Upper lobe of left lung (tissue), 6 donors: ENCODE results near the gene ADM. TPM values are rescaled to one million over a fixed set of nuclear protein-coding genes. Genes with fewer than 3 reads are reported as not detected.

Source experiments
- ATAC-seq, 2 donors: fragments of 200-7000 bp; cut with Tn5 transposase; one replicate each; pipeline ENCODE4 v1.9.1; 2022; ENCODE audit warnings: mild to moderate bottlenecking in 2 of 2, moderate library complexity in 2 of 2; ENCODE audit not compliant: low FRiP score in 2 of 2
- DNase-seq, 2 donors: peaks; one replicate each; pipeline ENCODE4 v3.0.0-alpha.2; 2019 to 2020
- H3K27ac ChIP-seq, 4 donors: fragments of 200-600 bp; sonication (generic); one replicate each; pipeline ENCODE4 v1.5.1; 2016 to 2019
- H3K27me3 ChIP-seq, 4 donors: fragments of 200-600 bp; sonication (generic); one replicate each; pipeline ENCODE4 v1.5.1; 2017 to 2019
- H3K36me3 ChIP-seq, 4 donors: fragments of 200-600 bp; sonication (generic); one replicate each; pipeline ENCODE4 v1.5.1; 2016 to 2019
- H3K4me1 ChIP-seq, 4 donors: fragments of 200-600 bp; sonication (generic); one replicate each; pipeline ENCODE4 v1.5.1; 2018 to 2019
- H3K4me3 ChIP-seq, 4 donors: fragments of 200-600 bp; sonication (generic); one replicate each; pipeline ENCODE4 v1.5.1; 2017 to 2019; ENCODE audit warnings: mild to moderate bottlenecking in 2 of 4, moderate library complexity in 1 of 4
- H3K9me3 ChIP-seq, 4 donors: fragments of 200-600 bp; sonication (generic); one replicate each; pipeline ENCODE4 v1.5.1; 2018 to 2019
- CTCF ChIP-seq, 6 experiments: fragments of 450-650 bp in 4 of 6; fragments of 200-600 bp in 2 of 6; sonication (generic) in 2 of 6; IDR thresholded peaks; one replicate each; pipeline ENCODE4 v1.5.1; 2016 to 2019; ENCODE audit warnings: antibody characterized with exemption in 6 of 6
- EP300 ChIP-seq, 4 donors: sonication (generic); formaldehyde crosslinking; IDR thresholded peaks; one replicate each; pipeline ENCODE4 v1.5.1; 2017; ENCODE audit warnings: antibody characterized with exemption in 4 of 4, control low read depth in 2 of 4
- POLR2A ChIP-seq, 4 donors: fragments of 450-650 bp; IDR thresholded peaks; one replicate each; pipeline ENCODE4 v1.5.1; 2016 to 2017; ENCODE audit warnings: antibody characterized with exemption in 4 of 4, mild to moderate bottlenecking in 2 of 4
- POLR2AphosphoS5 ChIP-seq, 2 donors: sonication (generic); formaldehyde crosslinking; IDR thresholded peaks; one replicate each; pipeline ENCODE4 v1.5.1; 2017; ENCODE audit warnings: antibody characterized with exemption in 2 of 2
- WGBS, 2 donors: methylation state at CpG; one replicate each; pipeline ENCODE4 v1.1.5; 2017 to 2018; 5-methylcytosine and 5-hydroxymethylcytosine counted together
- total RNA-seq, 6 donors: library from RNA; depleted of rRNA in 4 of 6; stranded (reverse); fragments of >200 nt in 4 of 6; gene quantifications; one replicate each; pipeline versions ENCODE4 v1.1.0 to v1.2.1, GENCODE V29; 2016 to 2021
- donor health status: DM: no; HTN: no; CAD: no; lungs with moderate emphysema.
- donor health status: DM: no; HTN: yes; CAD: no; lungs with severe emphysema.

Gene ADM
- total RNA-seq, 6 donors from 2014 or later, result 20.4 to 54.3 (median 46.9) TPM

DNA sequence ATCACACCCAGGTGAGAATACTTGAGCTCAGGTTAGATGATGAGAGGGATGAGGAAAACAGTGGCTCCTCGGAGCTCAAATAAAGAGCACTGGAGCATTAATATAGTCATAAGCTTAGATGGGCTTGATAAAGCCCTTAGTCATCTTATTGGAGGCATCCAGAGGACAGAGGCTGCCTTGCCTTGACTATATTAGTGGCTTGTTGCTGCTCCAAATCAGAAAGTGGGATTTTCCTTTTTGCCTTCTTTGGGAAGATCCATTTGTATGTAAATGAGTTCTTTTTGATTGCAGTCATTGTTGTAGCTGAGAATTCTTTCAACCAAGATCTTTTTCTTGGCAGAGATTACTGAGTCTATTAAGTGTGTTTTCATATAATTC, 18.9 kb downstream of the ADM start:
- DNase-seq (no peak), ATAC-seq (no peak)
- 50 to 57% methylated on average over 1 of the region's 1 CpG for WGBS, 2 donors
- Histone ChIP-seq H3K9me3 (no peaks in the 10 kb centered on the region), H3K4me3 (no peak overlapping the region), H3K4me1 (peaks cover 28 to 48% (median 42%) of the 10 kb centered on the region in 4 donors), H3K27me3 (no peaks in the 10 kb centered on the region), H3K27ac (peak overlapping the region in 2 of 4 donors; percentile 18 to 57), H3K36me3 (no peaks in the 10 kb centered on the region)
- TF ChIP-seq CTCF (IDR thresholded peaks at IDR 0.05) (no peak), EP300 (IDR thresholded peaks at IDR 0.05) (no peak), POLR2A (IDR thresholded peaks at IDR 0.05) (no peak), POLR2AphosphoS5 (IDR thresholded peaks at IDR 0.05) (no peak)

DNA sequence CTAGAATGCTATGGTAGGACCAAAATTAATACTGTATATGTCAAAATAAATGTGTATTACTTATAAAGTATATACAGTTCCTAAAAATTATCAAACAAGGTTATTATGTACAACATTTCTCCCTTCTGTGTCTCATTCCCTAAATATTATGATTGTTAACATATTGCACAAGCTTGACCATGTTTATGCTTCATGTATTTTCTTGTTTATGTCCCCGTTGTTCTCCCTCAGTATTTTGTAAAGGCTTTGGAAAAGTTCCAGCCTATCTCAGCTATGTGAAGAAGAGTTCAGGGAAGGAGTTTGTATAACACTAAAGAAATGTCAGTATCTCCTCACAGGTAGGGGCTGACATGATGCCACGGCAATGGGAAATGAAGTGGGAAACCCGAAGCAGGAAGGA, 19.6 kb downstream of the ADM start:
- H3K4me3 ChIP-seq, result no peak overlapping the region
- ATAC-seq (no peak), DNase-seq (no peak)
- H3K36me3 ChIP-seq, result no peaks in the 10 kb centered on the region
- H3K4me1 ChIP-seq, result peaks cover 33 to 55% (median 47%) of the 10 kb centered on the region in 4 donors
- 48% methylated on average over 3 of the region's 3 CpGs for WGBS, 2 donors
- TF ChIP-seq POLR2AphosphoS5 (IDR thresholded peaks at IDR 0.05) (no peak), CTCF (IDR thresholded peaks at IDR 0.05) (no peak), EP300 (IDR thresholded peaks at IDR 0.05) (no peak), POLR2A (IDR thresholded peaks at IDR 0.05) (no peak)
- H3K9me3 ChIP-seq, result no peaks in the 10 kb centered on the region
- H3K27ac ChIP-seq, result peak overlapping the region; percentile 23 to 57 (median 53)
- no peaks in the 10 kb centered on the region for H3K27me3 ChIP-seq

GRCh38 chr11:10325277-10326011, 20.6 kb downstream of the ADM start:
- Histone ChIP-seq H3K9me3 (no peaks in the 10 kb centered on the region), H3K4me1 (peaks cover 33 to 55% (median 47%) of the 10 kb centered on the region in 4 donors), H3K4me3 (no peak overlapping the region), H3K36me3 (no peaks in the 10 kb centered on the region), H3K27ac (peak overlapping the region; percentile 23 to 57 (median 53)), H3K27me3 (no peaks in the 10 kb centered on the region)
- WGBS, 2 donors, result 61 to 65% methylated on average over 6 of the region's 6 CpGs
- no peak for ATAC-seq
- no peak for TF ChIP-seq EP300 (IDR thresholded peaks at IDR 0.05)
- no peak for TF ChIP-seq CTCF (IDR thresholded peaks at IDR 0.05)
- no peak for TF ChIP-seq POLR2A (IDR thresholded peaks at IDR 0.05)
- no peak for TF ChIP-seq POLR2AphosphoS5 (IDR thresholded peaks at IDR 0.05)
- no peak for DNase-seq

DNA sequence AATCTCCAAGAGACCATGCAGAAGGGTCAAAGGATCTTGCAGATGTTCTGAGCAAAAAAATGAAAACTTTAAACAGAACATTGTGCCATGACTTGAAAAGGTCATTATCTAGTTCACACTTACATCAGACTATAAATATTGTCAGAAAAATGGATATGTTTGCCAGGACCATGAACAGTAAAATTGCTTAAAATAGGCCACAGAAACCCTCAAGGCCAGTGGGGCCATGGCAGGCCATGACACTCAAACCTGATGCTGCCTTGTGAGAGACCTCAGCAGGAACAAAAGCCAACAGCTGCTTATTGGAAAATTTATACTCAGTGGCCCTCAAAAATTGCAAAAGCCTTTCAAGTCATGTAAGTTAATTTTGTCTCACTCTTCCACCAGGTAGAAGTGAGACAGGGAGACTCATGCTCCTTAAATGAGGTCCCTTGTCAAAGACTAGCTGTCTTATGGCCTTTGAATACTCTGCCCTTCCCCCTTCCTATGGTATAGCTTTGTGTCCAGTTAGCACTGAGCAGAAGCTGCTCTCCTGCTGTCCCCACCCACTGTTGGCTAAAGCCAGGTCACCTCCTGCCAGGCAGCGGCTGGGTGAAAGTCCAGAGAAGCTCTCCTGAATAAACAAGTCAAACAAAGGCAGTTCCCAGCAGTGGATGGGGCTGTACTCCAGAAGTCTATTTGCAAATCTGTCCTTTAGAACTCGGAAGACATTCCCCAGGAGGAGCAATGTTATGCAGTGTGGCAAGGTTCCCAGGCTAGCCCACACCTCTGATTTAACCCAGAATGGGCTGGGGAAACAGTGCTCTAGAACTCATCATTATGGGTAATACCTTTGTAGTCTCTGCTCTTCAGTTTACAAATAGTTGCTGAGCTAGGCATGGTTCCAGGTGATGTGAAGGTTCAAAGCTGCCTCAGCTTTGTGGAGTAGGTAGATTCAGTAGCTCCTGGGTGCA, 21.4 kb downstream of the ADM start:
- H3K27me3 ChIP-seq, result no peaks in the 10 kb centered on the region
- WGBS, 2 donors, result 34 to 50% methylated on average over 1 to 2 of the region's 2 CpGs
- no peak for TF ChIP-seq CTCF (IDR thresholded peaks at IDR 0.05)
- TF ChIP-seq POLR2A (IDR thresholded peaks at IDR 0.05), result no peak
- TF ChIP-seq POLR2AphosphoS5 (IDR thresholded peaks at IDR 0.05), result peak; percentile 23 to 58
- DNase-seq, result peak in 1 of 2 donors; percentile 36
- no peak overlapping the region for H3K4me3 ChIP-seq
- ATAC-seq, result no peak
- no peaks in the 10 kb centered on the region for H3K9me3 ChIP-seq
- H3K36me3 ChIP-seq, result no peaks in the 10 kb centered on the region
- peaks cover 33 to 55% (median 47%) of the 10 kb centered on the region in 4 donors for H3K4me1 ChIP-seq
- H3K27ac ChIP-seq, result peak overlapping the region; percentile 38 to 71 (median 56)
